Liver (tissue), 9 donors: ENCODE results near the gene YWHAB. TPM values are rescaled to one million over a fixed set of nuclear protein-coding genes. Genes with fewer than 3 reads are reported as not detected.

Experiments
- DNase-seq: peaks from one replicate; pipeline ENCODE4 v3.0.0-alpha.2; 2017; ENCODE audit warnings: low spot score
- H3K27ac ChIP-seq, 2 donors: one replicate each; pipeline ENCODE4 v1.7.0; 2013; ENCODE audit warnings: inconsistent platforms in 2 of 2, low read length in 2 of 2, control low read depth in 1 of 2, low read depth in 1 of 2, mild to moderate bottlenecking in 1 of 2
- H3K27me3 ChIP-seq, 4 donors: one replicate each; pipeline versions ENCODE4 v1.6.1 to v1.7.0; 2013; ENCODE audit warnings: low read length in 3 of 4, inconsistent platforms in 1 of 4, mild to moderate bottlenecking in 1 of 4, moderate library complexity in 1 of 4; ENCODE audit not compliant: control insufficient read depth in 4 of 4, insufficient read depth in 4 of 4
- H3K36me3 ChIP-seq, 4 donors: one replicate each; pipeline versions ENCODE4 v1.6.1 to v1.7.0; 2013; ENCODE audit warnings: low read length in 3 of 4, mild to moderate bottlenecking in 3 of 4, low read depth in 1 of 4, moderate library complexity in 1 of 4; ENCODE audit not compliant: control insufficient read depth in 4 of 4, insufficient read depth in 3 of 4
- H3K4me1 ChIP-seq, 4 donors: one replicate each; pipeline versions ENCODE4 v1.6.1 to v1.7.0; 2013; ENCODE audit warnings: low read length in 3 of 4, mild to moderate bottlenecking in 3 of 4, moderate library complexity in 1 of 4; ENCODE audit not compliant: control insufficient read depth in 4 of 4, insufficient read depth in 4 of 4
- H3K4me3 ChIP-seq, 3 donors: one replicate each; pipeline versions ENCODE4 v1.6.1 to v1.7.0; 2013; ENCODE audit warnings: low read length in 3 of 3, control low read depth in 1 of 3, low read depth in 1 of 3, mild to moderate bottlenecking in 1 of 3
- H3K9ac ChIP-seq, 2 donors: one replicate each; pipeline ENCODE4 v1.7.0; 2013; ENCODE audit warnings: low read length in 2 of 2, mild to moderate bottlenecking in 2 of 2, moderate library complexity in 2 of 2, control low read depth in 1 of 2, low read depth in 1 of 2
- H3K9me3 ChIP-seq, 4 donors: one replicate each; pipeline versions ENCODE4 v1.6.1 to v1.7.0; 2013; ENCODE audit warnings: low read length in 3 of 4; ENCODE audit not compliant: control insufficient read depth in 4 of 4
- ATF3 ChIP-seq: IDR thresholded peaks from 2 replicates; pipeline ENCODE4 v1.6.1; 2016; ENCODE audit warnings: antibody characterized with exemption
- CTCF ChIP-seq: fragments of 150-350 bp; IDR thresholded peaks from 2 replicates; pipeline ENCODE4 v1.5.1; 2017; ENCODE audit warnings: improper control_type of control experiment, low read depth, low read length; ENCODE audit not compliant: missing input control
- EGR1 ChIP-seq, 2 donors: IDR thresholded peaks; 2 replicates each; pipeline ENCODE4 v1.6.1; 2016 to 2018; ENCODE audit warnings: antibody characterized with exemption in 2 of 2, low read depth in 2 of 2
- FOXA1 ChIP-seq: IDR thresholded peaks from 2 replicates; pipeline ENCODE4 v1.6.1; 2016; ENCODE audit warnings: antibody characterized with exemption
- FOXA2 ChIP-seq: IDR thresholded peaks from 2 replicates; pipeline ENCODE4 v1.6.1; 2016; ENCODE audit warnings: antibody characterized with exemption
- GABPA ChIP-seq, 2 donors: IDR thresholded peaks in 1 of 2; conservative IDR thresholded peaks in 1 of 2; 2 replicates each; pipeline ENCODE4 v1.6.1; 2016; ENCODE audit warnings: antibody characterized with exemption in 2 of 2, mild to moderate bottlenecking in 1 of 2, moderate library complexity in 1 of 2
- HNF4A ChIP-seq, 2 donors: conservative IDR thresholded peaks; 2 replicates each; pipeline ENCODE4 v1.6.1; 2016; ENCODE audit warnings: antibody characterized with exemption in 2 of 2, mild to moderate bottlenecking in 2 of 2
- HNF4G ChIP-seq: IDR thresholded peaks from 2 replicates; pipeline ENCODE4 v1.6.1; 2016; ENCODE audit warnings: antibody characterized with exemption
- JUND ChIP-seq, 2 donors: IDR thresholded peaks; 2 replicates each; pipeline ENCODE4 v1.6.1; 2016; ENCODE audit warnings: antibody characterized with exemption in 2 of 2
- NR2F2 ChIP-seq: IDR thresholded peaks from 2 replicates; pipeline ENCODE4 v1.6.1; 2016; ENCODE audit warnings: antibody characterized with exemption
- RAD21 ChIP-seq, 2 donors: IDR thresholded peaks; 2 replicates each; pipeline ENCODE4 v1.6.1; 2016; ENCODE audit warnings: antibody characterized with exemption in 2 of 2, mild to moderate bottlenecking in 2 of 2
- REST ChIP-seq: IDR thresholded peaks from 2 replicates; pipeline ENCODE4 v1.6.1; 2016; ENCODE audit warnings: antibody characterized with exemption, mild to moderate bottlenecking
- RXRA ChIP-seq, 2 donors: IDR thresholded peaks; 2 replicates each; pipeline ENCODE4 v1.6.1; 2017 to 2018; ENCODE audit warnings: antibody characterized with exemption in 2 of 2, mild to moderate bottlenecking in 1 of 2
- SP1 ChIP-seq: IDR thresholded peaks from 2 replicates; pipeline ENCODE4 v1.6.1; 2018; ENCODE audit warnings: antibody characterized with exemption, mild to moderate bottlenecking
- YY1 ChIP-seq: IDR thresholded peaks from 2 replicates; pipeline ENCODE4 v1.6.1; 2016; ENCODE audit warnings: antibody characterized with exemption, mild to moderate bottlenecking
- ZBTB33 ChIP-seq: IDR thresholded peaks from 2 replicates; pipeline ENCODE4 v1.6.1; 2016; ENCODE audit warnings: antibody characterized with exemption
- WGBS: extraction: QIAGEN DNeasy Blood & Tissue Kit; methylation state at CpG from one replicate; pipeline ENCODE4 v1.1.7; 2013; 5-methylcytosine and 5-hydroxymethylcytosine counted together
- polyA plus RNA-seq, 2 donors: library from polyadenylated mRNA; stranded (reverse) in 1 of 2; unstranded in 1 of 2; fragments of 200-250 nt in 1 of 2; fragments of >200 nt in 1 of 2; fragmentation: Nextera tagmentation in 1 of 2; extraction: Ambion mirVana in 1 of 2; gene quantifications; one replicate each; pipeline versions ENCODE4 v1.2.1 to v1.2.3, GENCODE V29; 2013 to 2015
- total RNA-seq, 2 donors: library from RNA; depleted of rRNA; stranded (reverse); fragments of >200 nt; gene quantifications; one replicate each; pipeline ENCODE4 v1.2.3, GENCODE V29; 2014
- TF ChIP-seq, protein P1 (sequence below): IDR thresholded peaks from 2 replicates; pipeline ENCODE4 v1.6.1; 2016; ENCODE audit warnings: antibody characterized with exemption
- donor health status: healthy.
- donor health status: healthy.
- donor health status: healthy.
- donor health status: healthy.
- donor health status: healthy.

The YWHAB gene
- total and polyA plus RNA-seq, 4 donors = 41.6 to 86.5 (median 43.3) TPM

- TF ChIP-seq REST = no peak
- no peak for TF ChIP-seq RAD21 (IDR thresholded peaks at IDR 0.05)
- TF ChIP-seq ATF3 = no peak
- no peak for TF ChIP-seq RXRA (IDR thresholded peaks at IDR 0.05)
- TF ChIP-seq, protein P1, sequence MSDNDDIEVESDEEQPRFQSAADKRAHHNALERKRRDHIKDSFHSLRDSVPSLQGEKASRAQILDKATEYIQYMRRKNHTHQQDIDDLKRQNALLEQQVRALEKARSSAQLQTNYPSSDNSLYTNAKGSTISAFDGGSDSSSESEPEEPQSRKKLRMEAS = no peak
- TF ChIP-seq FOXA1 = no peak
Measured at GRCh38 chr20:44840826-44841225, 44.7 kb upstream of the YWHAB start (continued).

GRCh38 chr20:44841955-44842354, 43.5 kb upstream of the YWHAB start:
- 64% methylated on average over 6 of the region's 6 CpGs for WGBS
- H3K4me1 ChIP-seq = no peaks in the 10 kb centered on the region

GRCh38 chr20:44843876-44844275, 41.6 kb upstream of the YWHAB start:
- Histone ChIP-seq H3K4me1 (no peaks in the 10 kb centered on the region), H3K27ac (no peak overlapping the region), H3K36me3 (no peaks in the 10 kb centered on the region), H3K27me3 (peaks cover 0 to 5% (median 0%) of the 10 kb centered on the region in 4 donors), H3K9me3 (no peaks in the 10 kb centered on the region), H3K9ac (no peak overlapping the region), H3K4me3 (no peak overlapping the region)
- TF ChIP-seq GABPA (IDR thresholded peaks at IDR 0.05 in 1 of 2, conservative IDR thresholded peaks at IDR 0.05 in 1 of 2) (no peak), SP1 (no peak), EGR1 (IDR thresholded peaks at IDR 0.05; ENCODE audit: low read depth in 2 of 2) (no peak), FOXA2 (no peak), REST (no peak), NR2F2 (no peak), CTCF (no peak), JUND (IDR thresholded peaks at IDR 0.05) (no peak), HNF4A (conservative IDR thresholded peaks at IDR 0.05) (no peak), ZBTB33 (no peak), RAD21 (IDR thresholded peaks at IDR 0.05) (no peak), FOXA1 (no peak), RXRA (IDR thresholded peaks at IDR 0.05) (no peak), HNF4G (no peak), YY1 (no peak)
- no peak for DNase-seq
- 66% methylated on average over 5 of the region's 5 CpGs for WGBS

More at GRCh38 chr20:44841955-44842354, 43.5 kb upstream of the YWHAB start:
- no peak for TF ChIP-seq JUND (IDR thresholded peaks at IDR 0.05)
- no peak for DNase-seq
- H3K9ac ChIP-seq = no peak overlapping the region
- no peak overlapping the region for H3K4me3 ChIP-seq
- no peaks in the 10 kb centered on the region for H3K36me3 ChIP-seq
- H3K27me3 ChIP-seq = peaks cover 0 to 3% (median 1%) of the 10 kb centered on the region in 4 donors
- no peaks in the 10 kb centered on the region for H3K9me3 ChIP-seq
- no peak overlapping the region for H3K27ac ChIP-seq
